IPS-NIHi11 (cell line): ENCODE data around the gene PACRG.

ENCODE experiments used
- DNase-seq: peaks from one replicate; pipeline ENCODE4 v3.0.0; 2012; ENCODE audit warnings: mixed read lengths, low spot score

PACRG gene

DNA sequence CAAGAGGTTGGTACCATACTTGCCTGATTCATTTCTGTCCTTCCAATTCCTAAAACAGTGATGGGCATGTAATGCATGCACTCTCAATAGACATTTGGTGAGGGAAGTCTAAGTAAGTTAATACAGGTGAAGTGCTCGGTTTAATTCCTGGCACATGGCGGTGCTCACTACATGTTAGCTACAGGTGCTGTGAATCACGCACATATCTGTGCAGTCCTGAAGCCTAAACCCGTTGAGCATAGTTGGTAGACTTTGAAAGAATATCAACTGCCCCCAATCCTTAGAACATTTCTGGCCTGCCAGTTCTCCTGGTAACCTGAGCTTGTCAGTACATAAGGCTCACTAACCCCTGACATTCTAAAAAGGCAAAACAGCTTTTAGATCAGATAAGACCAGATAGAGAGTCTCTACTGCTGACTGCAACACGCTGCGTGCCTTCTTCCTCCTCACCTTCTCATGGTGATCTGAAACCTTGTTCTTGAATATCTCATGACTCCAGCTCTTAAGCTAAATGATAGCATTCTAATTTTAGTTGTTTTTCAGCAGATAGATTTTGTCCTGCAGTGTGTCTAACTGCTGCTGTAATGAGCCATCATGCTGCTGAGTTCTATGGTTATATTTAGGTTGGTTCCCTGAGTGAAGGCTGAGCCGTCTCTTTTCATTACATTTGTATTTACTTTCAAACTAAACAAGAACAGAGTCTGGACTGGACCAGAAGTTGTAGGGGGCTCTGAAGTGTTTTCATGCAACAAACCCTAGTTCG lies 358.3 kb downstream of the PACRG start:
- DNase-seq: no peak

DNA sequence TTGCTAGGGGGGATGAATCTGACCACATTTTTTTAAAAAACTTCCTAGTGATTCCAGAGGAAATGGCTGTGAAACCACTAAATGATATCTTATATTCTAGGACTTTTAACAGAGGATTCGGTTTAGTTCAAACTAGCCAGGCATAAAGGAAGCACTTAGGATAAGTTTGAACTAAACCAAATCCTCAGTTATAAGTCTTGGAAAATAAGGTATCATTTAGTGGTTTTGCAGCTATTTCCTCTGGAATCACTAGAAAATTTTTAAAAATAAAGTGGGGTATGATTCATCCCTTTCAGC lies 358.8 kb downstream of the PACRG start:
- no peak for DNase-seq

DNA sequence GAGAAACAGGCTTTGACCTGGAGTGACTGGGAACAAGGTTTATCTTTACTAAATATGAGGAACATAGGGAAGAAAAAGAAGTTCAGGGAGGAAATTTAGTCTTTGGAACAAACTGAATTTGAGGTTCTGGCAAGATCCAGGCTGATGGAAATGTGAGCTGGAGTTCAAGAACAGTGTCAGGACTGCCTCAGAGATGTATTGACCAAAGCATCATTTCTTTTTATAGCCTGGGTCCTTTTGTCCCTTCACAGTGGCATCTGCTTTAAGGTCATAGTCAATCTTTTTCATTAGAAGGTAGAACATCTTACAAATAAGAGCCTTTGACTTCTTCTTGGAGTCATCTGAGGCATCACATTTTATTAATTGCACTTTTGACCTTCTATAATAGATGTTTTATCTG lies 360.2 kb downstream of the PACRG start:
- no peak for DNase-seq

DNA sequence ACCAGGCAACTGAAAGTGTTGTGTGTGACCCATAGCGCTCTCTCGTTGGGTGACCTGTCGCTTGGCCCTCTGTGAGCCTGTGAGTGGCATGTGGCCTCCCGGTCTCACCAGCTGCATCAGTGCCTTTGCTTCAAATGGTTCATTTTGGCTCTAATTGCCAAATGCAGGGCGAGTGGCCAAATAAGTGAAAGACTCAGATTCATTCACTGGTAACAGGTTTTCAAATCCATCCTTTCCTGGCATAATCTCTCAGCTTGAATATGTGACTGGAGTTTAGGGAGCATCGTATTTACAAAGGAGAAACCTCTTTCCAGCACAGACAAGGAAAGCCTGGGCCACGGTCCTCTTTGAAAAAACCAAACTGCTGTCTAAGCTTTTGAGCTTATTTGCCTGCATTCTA lies 365.1 kb downstream of the PACRG start:
- DNase-seq: no peak

DNA sequence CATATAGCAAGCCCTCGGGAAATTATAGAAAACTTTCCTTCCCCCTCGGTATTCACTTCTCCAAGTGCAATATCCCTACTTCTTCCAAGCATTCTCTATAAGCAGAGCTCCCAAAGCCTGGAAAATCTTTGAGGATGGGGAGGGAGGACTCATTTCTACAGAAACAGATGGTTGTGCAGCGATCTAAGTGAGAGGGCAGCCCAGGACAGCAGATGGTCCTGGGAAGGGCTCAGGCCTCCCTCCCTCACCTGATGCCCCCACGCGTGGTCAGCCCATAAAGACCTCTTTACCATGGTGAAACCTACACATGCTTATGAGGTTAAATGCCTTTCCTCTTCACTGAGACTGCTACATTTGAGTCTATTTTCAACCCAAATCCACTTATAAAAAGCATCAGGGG lies 367.1 kb downstream of the PACRG start:
- DNase-seq: no peak

DNA sequence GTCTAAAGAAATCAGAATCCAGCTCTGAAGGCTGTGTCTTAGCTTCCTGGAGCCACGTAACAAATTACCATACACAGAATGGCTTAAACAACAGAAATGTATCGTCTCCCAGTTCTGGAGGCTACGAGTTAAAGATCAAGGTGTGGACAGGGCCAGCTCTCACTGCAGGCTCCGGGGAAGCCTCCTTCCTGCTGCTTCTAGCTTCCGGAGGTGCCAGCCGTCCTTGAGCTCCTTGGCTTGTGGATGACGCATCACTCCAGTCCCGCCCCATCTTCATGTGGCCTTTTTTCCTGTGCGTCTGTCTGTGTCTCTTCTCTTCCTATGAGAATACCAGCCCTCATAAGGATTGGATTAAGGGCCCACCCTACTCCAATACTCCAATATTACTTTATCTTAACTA lies 367.6 kb downstream of the PACRG start:
- DNase-seq: no peak

DNA sequence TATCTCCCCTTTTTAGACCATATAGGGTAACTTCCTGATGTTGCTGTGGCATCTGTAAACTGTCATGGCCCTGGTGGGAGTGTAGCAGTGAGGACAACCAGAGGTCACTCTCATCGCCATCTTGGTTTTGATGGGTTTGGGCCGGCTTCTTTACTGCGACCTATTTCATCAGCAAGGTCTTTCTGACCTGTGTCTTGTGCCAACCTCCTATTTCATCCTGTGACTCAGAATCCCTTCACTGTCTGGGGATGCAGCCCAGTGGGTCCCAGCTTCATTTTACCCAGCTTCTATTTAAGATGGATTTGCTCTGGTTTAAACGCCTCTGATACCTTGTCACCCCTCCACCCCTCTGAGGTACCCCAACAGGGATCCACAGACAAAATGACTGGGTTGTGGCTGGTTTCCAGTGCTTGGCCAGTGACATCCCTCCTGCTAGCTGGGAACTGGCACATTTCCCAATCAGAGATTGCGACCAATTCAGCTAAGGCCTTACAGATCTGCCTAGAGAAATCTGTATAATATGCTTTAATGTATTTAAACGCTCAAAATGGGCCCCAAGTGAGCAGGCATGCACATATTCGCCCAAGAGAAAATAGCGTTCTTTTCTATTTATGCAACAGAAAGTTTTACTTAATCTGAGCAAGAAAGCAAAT lies 371.2 kb downstream of the PACRG start:
- DNase-seq: no peak

DNA sequence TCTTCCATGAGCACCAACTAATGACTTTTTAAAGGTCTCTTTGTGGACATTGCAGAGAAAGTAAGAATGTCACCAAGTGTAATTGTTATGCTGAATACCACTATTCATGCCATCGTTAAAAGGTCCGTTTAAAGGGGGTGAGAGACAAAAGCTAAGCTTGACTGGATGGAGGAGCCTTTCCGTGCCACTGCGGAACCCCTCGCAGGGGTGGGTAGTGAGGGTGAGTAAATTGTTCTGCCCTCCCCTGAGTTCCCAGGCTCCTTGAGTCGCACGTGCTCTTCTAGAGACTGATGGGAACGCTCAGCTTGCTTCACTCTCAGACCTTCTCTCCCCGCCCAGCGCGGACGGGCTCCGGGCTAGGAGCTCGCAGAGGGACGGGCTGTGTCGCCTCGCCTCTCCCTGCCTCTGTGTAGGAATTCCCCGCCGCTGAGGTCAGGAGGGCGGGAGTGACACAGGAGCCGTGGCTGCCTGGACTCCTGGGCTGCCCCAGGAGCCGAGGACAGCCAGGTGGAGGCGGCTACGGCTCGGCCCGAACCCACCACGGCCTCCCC lies 371.9 kb downstream of the PACRG start:
- peak; percentile 76 for DNase-seq

DNA sequence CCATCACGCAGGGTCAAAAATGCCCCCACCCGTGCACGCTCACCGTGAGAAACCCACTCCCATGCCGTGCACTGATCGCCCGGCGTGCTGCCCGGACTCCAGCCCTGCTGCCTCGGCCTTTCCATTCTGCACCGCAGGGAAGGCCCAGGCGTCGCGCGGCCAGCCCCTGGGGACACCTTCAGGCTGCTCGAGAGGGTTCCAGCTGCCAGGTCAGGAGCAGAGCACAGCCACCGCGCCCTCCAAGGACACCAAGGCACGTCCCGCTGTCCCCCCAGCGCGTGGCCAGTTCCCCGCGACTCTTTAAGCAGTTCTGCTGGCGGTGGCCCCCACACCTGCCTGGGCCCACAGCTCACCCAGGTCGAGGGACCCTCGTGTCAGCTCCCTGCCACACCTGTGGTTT lies 372.5 kb downstream of the PACRG start:
- no peak for DNase-seq

DNA sequence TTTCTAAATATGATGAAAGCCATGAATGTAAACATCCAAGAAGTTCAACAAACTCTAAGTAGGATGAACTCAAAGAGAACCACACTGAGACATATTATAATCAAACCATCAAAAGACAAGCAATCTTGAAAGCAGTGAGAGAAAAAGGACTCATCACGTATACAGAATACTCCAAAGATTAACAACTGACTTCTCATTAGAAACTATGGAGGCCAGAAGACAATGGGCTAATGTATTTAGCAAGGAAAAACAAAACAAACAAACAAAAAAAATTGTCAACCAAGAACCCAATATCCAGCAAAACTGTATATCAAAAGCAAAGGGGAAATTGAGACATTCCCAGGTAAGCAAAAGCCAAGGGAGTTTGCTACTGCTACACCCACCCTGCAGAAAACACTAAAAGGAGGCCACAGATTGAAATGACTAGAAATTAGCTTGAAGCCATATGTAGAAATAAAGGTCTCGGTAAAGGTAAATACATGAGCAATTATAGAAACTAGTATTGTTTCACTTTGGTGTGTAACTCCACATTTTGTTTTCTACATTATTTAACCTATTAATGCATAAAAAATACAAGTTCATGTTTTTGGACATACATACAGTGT lies 385.7 kb downstream of the PACRG start:
- no peak for DNase-seq

DNA sequence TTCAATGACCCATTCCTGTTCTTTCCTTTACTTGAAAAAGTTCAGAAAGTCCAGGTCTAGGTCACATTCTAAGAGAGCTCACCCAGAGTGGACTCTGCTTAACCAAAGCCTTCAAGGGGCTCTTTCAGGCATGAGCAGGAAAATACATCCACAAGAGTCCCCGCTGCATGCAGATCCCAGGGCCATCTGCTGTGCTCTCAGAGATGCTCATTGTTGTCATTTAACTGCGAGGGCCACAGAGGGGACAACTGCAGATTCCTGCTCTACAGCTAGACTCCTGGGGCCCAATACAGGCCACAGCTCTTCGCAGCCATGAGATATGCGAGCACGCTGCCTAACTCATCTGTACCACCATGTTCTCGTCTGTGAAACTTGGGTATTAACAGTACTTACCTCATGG lies 391.2 kb downstream of the PACRG start:
- DNase-seq: no peak

DNA sequence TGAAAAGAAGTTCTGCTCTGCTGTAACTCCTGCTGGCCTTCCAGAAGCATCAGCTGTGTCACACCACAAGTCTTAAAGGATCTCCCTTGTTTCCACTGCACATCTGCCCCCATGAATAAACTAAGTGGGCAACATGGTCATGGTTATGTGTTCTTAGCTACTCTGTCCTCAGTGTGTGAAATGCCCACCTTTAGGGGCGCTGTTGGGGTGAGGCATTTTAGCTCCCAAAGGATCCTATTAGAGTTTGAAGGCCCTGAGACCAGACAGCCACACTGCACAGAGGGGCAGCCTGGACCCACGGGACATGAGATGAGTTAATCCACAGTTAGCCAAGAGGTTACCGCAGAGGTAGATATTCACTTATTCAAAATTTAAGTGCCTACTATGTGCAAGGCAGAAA lies 392.4 kb downstream of the PACRG start:
- DNase-seq: no peak

DNA sequence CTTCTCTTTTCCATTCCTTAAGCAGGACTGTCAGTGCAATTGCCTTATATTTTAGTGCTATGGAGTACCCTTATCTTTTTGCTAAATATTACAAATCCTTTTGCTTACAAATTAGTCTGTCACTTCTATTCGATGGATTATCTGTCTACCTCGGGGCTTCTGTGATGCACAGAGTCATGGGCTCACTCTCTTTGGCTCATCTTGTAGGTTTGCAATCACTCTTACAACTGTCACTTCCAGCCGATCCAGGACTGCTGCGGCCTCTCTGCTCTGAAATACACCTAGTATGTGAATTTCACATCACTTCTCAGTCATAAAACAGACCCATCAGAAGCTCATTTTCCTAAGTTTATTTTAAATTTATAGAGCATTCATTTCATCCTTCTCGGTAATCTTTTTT lies 393.5 kb downstream of the PACRG start:
- no peak for DNase-seq

DNA sequence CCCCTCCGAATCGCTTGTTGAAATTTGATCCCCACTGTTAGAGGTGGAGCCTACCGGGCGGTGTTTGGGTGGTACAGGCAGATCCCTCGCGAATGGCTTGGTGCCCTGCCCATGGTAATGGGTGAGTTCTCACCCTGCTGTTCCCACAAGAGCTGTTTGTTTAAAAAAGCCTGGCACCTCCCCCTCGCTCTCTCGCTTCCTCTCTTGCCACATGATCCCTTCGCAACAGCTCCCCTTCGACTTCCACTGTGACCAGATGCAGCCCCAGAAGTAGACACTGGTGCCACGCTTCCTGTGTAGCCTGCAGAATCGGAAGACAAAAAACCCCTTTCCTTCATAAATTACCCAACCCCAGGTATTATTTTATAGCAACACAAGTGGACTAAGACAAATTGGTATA lies 394.6 kb downstream of the PACRG start:
- DNase-seq: no peak

DNA sequence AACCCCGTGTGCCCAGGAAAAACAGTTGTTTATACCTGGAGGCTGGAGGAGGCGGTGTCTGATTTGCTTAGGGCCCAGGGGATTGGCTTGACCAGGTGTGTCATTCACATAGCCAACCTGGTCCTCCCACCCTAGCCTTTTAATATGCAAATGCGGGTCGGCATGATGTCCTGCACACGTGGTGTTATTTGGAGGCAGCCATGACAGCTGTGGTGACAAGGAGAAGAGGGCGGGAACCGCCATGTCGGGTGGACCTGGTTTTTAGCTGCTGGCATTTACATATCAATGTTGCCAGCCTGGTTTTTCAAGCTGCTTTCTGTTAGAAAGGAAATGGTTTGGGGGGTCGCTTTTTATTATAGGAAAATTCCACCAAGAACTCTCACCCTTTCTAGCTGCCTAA lies 395.3 kb downstream of the PACRG start:
- DNase-seq: peak; percentile 49

DNA sequence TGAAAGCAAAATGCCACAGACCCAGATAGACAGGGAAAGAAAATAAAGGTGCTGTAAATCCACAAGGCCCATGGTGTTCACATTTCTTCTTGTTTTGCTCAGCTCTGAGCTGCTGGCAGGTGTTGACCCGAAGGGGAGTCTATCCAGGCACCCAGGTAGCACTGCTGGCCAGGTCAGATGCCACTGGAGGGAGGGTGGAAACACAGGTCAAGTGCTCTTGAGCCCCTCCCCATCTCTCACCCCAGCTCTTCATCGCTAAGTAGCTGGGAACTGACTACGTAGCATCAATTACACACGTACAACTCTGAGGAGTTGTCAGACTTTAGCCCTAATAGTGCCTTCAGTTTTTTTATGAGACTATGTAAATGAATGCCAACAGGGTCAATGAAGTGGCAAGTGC lies 399.0 kb downstream of the PACRG start:
- no peak for DNase-seq

DNA sequence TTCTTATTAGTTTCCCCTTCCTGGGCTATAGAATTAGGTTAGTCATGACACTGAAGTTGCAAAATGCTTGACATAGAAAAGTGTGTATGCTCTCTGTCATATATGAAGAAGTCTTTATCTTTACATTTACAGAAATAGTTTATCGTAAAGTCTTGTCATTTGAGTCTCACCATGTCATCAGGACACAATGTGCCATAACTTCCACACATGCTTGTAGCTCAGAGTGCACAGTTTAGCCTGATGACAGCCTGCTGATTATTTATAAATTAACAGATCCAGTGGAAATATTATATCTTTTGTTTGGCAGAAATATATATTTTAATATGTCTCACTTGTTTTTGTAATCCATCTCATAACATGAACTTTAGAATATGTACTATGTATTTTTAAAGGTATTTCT lies 399.8 kb downstream of the PACRG start:
- no peak for DNase-seq

DNA sequence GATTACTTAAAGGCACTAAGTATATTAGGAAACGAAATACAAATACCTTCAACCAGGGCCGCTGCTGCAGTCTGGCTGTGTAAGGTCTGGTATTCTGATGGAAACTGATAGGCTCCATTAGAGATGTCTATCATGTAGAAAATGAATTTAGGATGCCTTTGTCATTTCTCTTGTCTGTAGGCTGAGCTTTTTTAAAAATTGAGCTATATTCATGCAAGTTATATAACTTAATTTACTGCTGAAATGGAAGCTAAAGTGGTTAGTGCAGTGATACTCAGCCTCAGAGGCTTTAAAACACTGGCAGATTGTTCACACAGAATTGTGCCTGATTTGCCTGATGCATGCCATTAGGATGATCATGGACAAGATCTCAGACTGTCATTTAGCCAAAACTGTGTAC lies 400.6 kb downstream of the PACRG start:
- DNase-seq: no peak

DNA sequence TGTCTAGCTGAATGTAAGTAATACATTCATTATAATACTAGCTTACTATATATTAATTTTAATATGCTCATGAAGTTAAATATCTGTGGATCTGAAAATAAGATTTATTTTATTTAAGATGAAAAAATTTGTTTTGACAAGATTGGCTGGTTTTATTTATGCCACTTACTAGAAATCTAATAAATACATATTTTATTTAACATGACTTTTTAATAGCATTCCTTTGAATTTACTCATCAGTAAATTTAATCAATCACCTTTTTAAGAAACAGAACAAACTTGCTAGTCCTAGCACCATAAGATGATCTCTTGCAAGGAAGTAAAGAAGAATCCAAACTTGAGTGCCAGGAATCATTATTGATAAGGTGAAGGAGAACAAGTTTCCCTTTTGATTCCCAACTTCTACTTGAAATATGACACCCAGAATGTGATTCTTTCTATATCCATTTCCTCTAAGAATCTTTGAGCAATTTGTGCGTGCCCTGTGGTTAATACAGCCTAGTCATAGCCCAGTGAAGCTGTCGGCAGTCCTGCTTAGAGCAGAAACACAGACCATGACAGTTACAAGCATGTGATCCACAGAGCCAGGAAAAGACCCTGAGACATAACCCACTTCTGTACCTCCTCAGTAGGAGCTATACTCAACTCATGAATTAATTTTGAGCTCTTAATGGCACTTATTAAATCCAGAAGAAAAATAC lies 404.4 kb downstream of the PACRG start:
- no peak for DNase-seq

DNA sequence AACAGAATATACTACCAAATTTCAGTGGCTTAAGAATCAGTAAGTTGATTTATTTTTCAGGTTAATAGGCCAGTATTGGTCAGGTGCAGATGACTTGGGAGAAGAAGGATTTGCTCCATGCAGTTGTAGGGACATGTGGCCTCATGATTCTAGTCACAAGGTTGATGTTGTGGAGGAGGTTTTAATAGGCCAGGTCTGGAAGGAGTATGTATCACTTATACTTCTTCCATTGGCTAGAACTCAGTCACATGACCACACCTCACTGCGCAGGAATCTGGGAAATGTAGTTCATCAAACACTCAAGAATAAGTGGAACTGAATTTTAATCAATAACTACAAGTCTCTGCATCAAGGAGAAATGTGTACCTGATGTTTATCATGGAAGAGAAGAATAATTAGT lies 405.2 kb downstream of the PACRG start:
- peak; percentile 32 for DNase-seq

DNA sequence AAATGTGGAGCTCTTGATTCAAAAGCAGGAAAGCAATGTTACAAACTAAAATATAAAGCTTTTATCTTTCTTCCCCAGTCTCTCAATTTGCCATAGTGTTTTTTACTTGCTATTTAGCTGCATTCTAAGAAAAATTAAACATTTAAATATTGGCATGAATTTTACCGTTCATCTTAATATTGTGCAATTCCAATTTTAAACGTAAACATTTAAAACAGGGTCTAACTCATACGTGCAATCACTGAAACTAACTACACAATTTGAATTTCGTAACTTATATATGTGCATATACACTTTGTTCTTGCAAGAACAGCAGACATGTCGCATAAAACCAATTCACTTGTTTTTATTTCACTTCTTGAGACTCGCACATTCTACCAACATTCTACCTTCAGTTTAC lies 405.9 kb downstream of the PACRG start:
- DNase-seq: no peak

DNA sequence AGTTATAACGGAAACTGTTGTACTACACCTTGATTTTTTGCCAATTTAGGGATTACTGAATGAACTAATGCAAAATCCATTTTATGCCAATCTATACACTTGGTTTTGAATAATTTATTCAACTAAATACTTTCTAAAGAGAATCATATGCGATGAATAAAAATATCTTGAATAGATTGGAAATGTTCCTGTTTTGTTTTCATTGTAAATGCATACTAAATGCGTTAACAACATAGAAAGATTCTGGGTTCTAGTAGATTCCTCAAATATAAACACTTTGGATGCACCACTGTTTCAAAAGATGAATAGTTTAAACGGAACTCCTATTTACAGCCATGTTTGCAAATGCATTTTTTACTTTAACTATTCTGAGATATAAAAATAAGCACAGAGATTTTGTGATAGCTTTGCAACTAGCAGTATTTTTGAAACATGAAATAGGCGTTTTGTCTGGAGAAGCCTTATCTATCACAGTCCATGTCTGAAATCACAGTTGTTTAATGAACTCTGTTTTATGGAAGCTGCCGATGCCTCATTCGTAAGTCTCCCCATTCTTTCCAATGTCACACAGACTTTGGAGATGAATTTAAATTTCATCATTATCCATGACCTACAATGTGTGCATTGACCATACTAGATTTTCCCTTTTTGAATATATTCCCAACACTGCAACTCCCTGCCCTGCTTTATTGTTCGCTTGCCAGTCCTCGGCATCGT lies 409.1 kb downstream of the PACRG start:
- no peak for DNase-seq
